GM21528 (cell line): Measurements from ENCODE around the gene SLC12A3.

ENCODE experiments used
- ATAC-seq: cut with Tn5 transposase; IDR thresholded peaks from one replicate; pipeline ENCODE4 v1.9.1; 2021; ENCODE audit warnings: mild to moderate bottlenecking, moderate library complexity; ENCODE audit not compliant: unreplicated experiment, low FRiP score

The SLC12A3 gene

DNA sequence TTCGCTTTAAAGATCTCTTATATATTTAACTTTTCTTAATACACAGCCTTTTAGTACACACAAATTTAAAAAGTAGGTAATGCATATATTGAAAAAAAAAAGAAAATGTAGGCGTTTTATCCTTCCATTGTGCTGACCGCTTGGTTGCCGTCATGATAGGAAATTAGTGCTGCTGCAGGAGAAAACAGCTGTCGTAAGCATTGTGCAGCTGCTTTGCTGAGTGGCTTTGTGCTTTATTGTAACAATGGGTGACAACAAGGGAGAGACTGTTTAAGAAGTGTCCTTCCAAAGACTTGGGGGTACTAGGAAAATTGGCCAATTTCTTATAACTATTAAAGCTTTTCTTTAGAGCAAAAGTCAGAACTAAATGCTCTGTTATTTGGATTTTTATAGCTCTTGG lies 71.9 kb downstream of the SLC12A3 start:
- ATAC-seq: no peak

DNA sequence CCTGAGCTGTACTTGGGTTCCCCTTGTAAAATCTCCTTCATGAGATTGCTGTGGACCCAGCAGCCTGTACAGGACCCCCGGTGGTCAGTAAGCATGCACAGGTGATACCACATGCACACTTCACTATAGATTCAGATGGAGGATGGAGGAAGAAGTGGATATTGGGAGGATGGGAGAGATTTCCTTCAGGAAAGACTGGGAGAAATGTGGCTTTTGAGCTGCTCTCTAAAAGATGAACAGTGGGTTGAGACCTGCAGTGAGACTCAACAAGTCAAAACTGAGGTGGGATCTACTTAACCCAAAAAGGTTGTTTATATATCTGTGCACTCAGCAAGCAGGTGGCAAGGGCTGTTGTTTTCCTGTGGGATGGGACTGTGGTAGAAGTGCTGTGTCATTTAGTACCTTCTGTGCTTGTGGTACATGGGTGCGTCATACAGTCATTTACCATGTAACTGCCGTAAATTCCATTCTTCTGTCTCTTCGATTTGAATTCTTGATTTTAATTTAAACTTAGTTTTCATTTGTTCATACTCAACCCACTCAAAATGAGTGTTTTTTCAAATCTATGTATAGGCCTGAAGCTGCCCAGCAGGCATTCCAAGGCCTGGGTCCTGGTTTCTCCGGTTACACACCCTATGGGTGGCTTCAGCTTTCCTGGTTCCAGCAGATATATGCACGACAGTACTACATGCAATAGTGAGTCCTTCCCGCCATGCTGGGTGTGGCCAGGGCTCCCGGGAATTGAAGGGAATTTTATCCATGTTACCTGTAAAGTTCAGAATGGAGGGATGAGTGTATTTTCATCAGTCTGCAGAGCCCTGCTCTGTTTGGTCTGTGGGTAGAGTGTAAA lies 73.9 kb downstream of the SLC12A3 start:
- no peak for ATAC-seq

DNA sequence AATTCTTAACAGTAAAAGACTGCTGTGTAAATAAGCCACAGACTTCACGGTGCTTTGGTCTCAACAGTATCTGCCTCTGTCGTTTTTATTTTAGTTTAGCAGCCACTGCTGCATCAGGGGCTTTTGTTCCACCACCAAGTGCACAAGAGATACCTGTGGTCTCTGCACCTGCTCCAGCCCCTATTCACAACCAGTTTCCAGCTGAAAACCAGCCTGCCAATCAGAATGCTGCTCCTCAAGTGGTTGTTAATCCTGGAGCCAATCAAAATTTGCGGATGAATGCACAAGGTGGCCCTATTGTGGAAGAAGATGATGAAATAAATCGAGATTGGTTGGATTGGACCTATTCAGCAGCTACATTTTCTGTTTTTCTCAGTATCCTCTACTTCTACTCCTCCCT lies 74.8 kb downstream of the SLC12A3 start:
- ATAC-seq: no peak

DNA sequence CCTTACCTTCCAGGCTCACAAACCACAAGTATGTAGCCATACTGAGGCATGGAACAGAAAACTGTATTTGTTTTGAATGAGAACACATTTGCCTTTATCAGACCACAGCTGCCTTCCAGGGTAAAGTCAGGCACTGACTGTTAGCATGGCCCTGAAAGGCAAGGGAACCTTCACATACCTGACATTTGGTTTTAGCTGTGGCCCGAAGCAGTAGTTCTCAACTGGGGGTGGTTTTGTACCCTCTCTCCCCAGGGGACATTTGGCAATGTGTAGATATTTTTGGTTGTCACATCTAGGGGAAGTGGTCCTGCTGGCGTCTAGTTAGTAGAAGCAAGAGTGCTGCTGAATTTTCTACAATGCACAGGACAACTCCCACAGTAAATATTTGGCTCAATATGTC lies 76.1 kb downstream of the SLC12A3 start:
- no peak for ATAC-seq

DNA sequence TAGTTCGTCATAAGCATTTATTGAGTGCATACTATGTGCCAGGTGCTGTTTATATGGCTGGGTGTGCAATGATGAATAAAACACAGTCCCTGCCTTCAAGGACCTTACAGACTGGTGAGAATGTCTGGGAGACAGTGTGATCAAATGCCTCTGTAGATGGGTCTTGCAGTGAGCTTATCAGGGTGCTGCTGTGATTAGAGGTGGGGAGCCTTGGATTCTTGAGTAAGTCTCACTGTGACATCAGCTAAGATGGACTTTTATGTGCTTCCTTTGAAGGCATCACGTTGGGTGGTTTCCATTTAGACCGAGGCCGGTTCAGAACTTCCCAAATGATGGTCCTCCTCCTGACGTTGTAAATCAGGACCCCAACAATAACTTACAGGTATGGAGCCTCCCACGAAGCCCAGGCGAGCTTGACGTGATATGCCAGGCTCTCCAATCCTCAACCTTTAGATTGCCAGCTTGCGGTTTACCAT lies 76.9 kb downstream of the SLC12A3 start:
- no peak for ATAC-seq

DNA sequence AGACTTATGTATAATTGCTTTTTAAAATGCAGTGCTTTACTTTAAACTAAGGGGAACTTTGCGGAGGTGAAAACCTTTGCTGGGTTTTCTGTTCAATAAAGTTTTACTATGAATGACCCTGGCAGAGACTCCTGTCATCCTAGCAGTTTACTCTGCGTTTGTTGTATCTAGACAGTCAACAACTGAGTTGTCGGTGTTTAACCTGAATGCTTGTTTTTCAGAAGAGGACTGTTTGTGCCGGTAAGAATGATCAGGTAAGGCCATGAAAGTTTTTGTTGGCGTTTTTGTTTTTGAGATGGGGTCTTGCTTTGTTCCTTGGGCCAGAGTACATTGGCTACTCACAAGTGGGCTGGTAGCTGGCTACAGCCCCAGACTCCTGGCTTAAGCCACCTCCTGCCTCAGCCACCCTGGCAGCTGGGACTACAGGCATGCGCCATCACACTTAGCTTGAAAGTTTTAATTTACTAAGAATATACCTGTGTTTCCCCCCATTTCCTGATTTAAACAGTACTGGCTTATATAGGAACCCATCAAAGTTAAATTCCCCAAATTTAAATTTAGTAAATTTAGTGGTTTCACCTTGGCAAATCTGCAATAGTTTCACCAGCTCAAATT lies 78.9 kb downstream of the SLC12A3 start:
- no peak for ATAC-seq

DNA sequence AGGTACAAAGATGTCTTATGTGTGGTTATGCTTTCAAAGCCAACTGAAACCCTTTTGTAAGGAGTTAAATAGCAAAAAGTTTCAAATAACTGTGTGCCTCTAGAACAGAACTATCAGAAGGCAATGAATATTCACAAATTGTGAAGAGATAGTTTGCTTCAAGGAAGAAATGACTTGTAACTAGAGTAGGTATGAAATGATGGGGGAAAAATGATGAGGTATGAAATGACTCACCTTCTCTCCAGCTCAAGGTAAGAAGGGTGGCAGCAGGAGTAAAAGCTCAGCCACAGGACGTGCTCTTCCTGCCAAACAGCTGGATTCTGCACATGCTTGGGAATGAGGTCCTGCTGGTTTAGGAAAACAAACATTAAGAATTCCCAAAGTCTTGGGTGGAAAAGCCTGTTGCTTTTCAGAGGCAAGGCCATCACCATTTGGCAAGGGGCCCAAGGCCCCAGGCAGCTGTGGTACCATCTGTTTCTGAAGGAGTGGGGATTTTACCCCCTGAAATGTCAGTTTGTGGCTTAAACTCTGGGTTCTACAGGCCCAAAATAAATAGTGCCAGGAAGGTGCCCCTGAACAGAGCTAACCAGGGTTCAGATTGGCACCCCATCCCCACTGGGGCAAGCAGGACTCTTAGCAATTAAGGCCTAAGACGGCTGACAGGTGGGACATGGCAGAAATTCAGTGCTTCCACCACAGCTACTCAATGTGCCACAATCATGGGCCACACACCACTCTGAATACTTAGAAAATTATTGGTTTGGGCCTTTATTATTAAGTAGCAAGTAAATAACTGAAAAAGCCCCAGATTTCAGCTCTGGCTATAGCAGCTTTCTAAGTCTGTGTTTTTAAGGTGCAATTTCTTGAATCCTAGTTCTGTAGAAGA lies 80.2 kb downstream of the SLC12A3 start:
- ATAC-seq: no peak

DNA sequence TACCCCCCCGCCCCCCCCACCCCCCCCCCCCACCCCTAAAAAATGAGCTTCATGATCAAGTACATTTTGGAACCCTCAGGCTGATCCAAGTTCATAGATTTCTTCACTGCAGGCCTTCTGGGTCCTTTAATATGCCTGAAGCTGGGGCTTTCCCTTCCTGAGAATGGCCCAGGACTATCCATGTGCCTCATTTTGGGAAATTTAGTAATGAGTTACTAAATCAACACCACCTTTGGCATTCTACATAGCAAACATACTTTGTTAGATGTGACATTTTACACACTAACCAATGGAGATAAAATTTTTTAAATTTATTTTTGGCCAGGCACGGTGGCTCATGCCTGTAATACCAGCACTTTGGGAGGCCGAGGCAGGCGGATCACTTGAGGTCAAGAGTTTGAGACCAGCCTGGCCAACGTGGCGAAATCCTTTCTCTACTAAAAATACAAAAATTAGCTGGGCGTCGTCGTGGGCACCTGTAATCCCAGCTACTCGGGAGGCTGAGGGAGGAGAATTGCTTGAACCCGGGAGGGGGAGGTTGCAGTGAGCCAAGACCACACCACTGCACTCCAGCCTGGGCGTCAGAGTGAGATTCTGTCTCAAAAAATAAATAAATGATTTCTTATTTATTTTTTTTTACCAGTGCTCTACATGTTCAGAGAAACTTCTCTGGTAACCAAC lies 81.0 kb downstream of the SLC12A3 start:
- ATAC-seq: no peak

DNA sequence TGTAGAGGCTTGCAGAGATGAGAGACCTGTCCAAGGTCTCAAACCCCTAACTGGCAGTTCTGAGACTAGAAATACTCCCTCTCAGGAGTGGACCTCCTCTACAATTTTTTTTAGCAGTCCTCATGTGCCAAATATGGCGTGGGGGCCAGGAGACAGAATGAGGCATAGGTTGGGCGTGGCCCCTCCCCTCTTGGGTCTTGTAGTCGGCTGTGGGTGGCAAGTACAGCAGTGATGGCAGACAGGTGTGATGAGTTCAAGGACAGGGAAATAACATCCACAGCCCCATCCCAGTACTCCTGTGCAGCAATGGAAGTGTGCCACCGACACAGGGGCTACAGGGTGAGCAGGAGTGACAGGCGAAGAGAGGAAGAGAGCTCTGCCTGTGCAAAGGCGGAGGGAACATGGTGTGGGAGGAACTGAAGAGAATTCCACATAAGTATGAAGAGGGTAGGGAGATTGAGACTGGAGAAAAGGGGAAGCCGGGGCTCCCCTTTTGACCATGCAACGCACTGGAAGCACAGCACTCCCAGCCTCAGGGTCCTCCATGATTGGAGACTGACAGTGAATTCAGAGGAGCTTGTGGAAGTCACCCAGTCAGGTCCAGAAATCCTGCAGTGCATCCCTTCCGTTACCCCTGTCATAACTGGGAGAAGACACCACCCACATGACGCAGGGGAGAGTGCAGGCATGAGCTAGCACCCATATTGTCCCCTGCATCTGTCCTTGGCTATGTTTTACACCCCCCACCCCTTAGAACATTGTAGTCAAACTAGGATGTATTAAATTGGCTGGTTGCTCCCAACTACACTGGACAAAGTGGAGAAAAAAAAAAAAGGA lies 82.0 kb downstream of the SLC12A3 start:
- no peak for ATAC-seq

DNA sequence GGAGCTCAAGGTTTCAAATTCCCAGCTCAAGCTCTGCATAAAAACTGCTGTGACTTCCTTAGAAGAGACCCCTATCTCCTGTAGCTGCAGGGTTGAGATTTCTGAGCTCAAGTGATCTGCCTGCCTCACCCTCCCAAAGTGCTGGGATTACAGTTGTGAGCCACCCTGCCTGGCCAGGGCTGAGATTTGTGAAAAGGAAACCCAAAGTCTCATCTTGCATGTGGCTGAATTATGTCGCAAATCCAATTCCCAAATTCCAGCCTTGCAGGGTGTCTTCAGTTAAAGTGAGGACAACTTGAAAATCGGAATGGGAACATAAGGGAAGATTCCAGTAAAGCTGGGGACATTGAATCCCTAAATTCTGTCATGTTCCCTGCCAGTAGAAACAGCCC lies 82.6 kb downstream of the SLC12A3 start:
- no peak for ATAC-seq

DNA sequence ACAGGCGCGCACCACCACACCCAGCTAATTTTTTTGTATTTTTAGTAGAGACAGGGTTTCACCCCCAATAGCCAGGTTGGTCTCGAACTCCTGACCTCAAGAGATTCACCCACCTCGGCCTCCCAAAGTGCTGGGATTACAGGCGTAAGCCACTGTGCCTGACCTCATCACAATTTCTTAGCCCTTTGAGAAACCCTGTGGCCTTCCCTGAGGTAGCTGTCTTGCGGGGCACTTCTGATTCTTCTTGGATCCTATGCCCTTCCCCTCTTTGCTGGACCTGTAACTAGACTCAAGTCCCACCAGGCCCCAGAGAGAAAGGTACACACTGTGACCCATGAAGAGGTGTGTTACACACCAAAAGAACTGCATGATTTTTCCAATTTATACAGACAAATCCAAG lies 83.2 kb downstream of the SLC12A3 start:
- no peak for ATAC-seq

DNA sequence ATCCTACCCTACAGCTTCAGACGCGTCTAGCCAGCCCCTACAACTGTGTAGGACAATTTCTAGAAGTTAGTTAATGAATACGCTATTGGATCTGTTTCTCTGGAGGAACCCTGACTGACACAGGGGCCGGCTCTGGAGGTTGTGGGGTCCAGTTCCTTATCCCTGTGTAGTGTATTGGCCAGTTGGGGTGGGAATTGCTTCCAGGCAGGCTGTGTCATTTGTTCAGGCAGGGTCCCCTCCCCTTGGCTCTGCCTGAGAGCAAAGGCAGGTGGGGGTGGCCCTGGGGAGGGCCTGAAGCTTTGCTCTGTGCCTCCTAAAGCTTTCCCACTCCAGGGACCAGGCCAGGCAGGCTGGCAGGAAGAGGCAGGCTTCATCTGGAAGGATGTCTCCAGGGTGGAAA lies 85.0 kb downstream of the SLC12A3 start:
- no peak for ATAC-seq

DNA sequence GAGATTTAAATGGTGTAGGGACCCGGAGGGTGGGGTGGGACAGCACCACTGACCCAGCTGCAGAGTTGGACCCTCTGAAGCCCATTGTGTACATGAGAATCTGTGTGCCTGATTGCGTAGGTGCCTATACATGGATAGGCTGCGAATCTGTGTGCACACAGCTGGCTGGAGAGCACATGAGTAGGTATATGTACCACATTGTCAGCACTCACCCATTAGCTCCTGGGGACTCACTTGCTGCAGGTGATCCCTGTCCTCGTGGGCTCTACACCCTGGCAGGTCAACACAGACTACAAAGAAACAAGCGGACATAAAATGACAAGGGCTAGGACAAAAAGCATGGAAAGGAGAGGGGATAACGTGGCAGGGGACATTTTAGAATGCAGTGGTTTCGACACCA lies 85.4 kb downstream of the SLC12A3 start:
- ATAC-seq: no peak

DNA sequence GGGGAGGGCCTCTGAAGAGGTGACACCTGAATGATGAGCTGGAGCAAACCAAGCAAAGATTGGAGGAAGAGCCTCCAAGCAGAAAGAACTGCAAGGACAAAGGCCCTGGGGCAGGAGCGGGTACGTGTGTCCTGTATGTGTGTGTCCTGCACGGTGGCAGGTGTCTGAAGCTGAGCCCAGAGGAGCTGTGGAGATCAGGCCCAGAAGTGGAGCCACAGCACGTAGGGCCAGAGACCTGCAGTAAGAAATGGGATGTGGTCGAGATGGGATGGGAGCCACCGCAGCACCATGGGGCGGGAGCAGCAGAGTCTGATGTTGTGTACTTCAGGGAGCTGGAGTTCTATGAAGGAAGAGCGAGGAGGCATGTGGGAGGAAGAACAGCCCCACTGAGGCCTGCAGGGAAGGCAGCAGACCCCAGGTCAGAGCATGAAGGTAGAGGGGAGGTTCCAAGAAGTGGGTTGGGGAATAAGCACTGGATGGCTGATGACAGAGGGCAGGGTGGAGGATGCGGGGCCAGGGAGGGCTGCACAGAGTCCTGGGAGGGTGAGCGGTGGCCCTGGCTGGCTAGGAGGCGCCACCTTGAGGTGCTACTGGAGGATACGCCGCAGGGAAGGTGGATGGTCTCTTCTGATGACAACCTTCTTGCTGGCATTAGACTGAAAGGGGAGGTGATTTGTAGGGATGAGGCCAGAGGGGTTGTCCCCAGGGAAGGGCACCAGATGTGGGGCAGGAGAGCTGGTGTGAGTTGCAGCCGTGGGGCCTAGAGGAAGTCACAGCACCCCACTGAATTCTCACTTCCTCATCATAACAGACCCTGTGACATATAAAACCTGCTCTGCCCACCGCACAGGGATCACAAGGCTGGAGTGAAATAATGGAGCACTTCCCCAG lies 86.1 kb downstream of the SLC12A3 start:
- no peak for ATAC-seq

DNA sequence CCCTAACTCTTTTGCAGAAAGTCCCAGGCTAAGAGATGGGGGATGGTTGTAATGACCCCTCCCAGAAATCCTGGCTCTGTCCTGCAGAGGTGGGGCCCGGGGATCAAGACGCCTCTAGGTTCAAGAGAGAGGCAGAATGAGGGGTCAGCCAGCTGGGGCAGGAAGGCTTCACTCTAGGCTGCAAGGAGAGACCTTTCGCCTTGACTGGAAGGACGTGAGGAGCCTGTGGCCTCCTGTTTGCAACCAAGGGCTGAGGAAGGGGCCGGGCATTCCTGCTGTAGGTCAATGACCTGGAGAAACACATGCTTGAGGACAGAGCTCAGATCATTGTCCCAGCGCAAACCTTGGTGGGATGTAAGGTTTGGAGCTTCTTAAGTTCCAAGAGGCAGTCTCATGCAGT lies 88.0 kb downstream of the SLC12A3 start:
- no peak for ATAC-seq

DNA sequence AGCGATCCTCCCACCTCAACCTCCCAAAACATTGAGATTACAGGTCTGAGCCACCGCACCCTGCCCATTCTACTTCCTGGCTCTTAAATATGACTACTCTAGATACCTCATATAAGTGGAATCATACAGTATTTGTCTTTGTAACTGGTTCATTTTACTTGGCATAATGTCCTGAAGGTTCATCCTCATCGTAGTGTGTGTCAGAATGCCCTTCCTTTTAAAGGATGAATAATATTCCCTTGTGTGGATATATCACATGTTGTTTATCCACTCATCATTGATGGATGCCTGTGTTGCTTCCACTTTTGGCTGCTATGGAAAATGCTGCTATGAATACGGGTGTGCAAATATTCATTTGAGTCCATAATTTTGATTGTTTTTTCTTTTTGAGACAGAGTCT lies 91.1 kb downstream of the SLC12A3 start:
- no peak for ATAC-seq

DNA sequence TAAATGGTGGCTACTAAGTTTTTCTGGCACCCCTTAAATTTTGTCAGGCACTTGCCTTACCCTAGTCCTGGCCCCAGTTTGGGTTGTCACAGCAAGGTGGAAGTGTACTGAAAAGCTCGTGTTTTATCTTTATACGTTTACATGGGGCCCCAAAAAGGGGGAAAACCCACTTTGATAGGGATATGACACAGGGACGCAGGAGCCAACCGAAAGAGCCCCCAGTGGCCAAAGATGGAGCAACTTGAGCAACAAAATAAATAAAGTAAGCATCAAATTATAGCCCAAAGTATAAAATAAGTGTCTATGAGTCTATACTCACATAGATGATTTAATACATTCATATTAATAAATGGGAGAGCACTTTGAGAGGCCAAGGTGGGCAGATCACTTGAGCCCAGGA lies 91.7 kb downstream of the SLC12A3 start:
- no peak for ATAC-seq

DNA sequence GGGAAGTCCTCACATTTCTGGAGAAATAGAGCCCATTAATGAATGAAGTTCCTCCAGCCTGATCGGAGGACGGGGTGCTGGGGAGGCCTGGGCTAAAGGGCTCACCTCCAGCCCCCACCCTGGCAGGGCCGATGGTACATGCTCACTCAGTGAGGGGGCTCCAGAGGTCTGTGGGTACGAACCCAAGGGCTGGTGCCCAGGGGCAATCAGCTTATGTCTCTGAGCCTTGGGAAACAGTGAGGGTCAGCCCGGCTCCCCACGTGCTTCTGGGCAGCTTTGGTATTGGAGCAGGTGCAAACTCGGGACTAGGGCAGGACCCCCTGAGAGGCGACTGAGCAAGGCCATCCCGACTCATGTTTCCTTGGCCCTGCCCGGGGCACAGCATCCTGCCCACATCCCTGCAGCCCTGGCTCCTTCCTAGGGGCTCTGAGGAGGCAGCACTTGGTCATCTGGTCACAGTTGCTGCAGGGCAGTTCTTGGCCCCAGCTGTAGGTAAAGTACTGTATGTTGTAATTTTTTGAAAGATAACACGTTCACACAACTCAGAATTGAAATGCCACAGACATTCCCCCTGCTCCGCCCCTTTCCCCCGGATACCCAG lies 95.8 kb downstream of the SLC12A3 start:
- ATAC-seq: no peak
